HG03025 (cell line): ENCODE data around the gene DBN1.
"Not testable (repeated sequence)": the region's sequence is repeated elsewhere in the genome, so short reads cannot be mapped to it uniquely, and the experiment has no call there.

ENCODE experiments used
- ATAC-seq: cut with Tn5 transposase; IDR thresholded peaks from one replicate; pipeline ENCODE4 v1.9.1; 2021; ENCODE audit warnings: mild to moderate bottlenecking, moderate library complexity; ENCODE audit not compliant: unreplicated experiment, low FRiP score

The DBN1 gene

GRCh38 chr5:177491983-177492746, 18.7 kb upstream of the DBN1 start:
- no peak for ATAC-seq

- no peak for ATAC-seq
Measured at GRCh38 chr5:177491429-177491945, 18.1 kb upstream of the DBN1 start.

GRCh38 chr5:177490992-177491391, 17.6 kb upstream of the DBN1 start:
- ATAC-seq, result no peak

- ATAC-seq, result no peak
Measured at GRCh38 chr5:177490311-177490991, 17.0 kb upstream of the DBN1 start.

- no peak for ATAC-seq
Measured at GRCh38 chr5:177489119-177489716, 15.8 kb upstream of the DBN1 start.

- ATAC-seq, result no peak
Measured at GRCh38 chr5:177487975-177488374, 14.5 kb upstream of the DBN1 start.

GRCh38 chr5:177487144-177487543, 13.7 kb upstream of the DBN1 start:
- no peak for ATAC-seq

GRCh38 chr5:177486256-177486655, 12.8 kb upstream of the DBN1 start:
- ATAC-seq, result no peak

GRCh38 chr5:177485753-177486152, 12.3 kb upstream of the DBN1 start:
- ATAC-seq, result not testable (repeated sequence)

GRCh38 chr5:177484902-177485549, 11.6 kb upstream of the DBN1 start:
- ATAC-seq, result no peak

- ATAC-seq, result no peak
Measured at GRCh38 chr5:177483994-177484901, 10.8 kb upstream of the DBN1 start.

GRCh38 chr5:177483042-177483441, 9.6 kb upstream of the DBN1 start:
- ATAC-seq, result no peak

GRCh38 chr5:177482359-177482795, 8.9 kb upstream of the DBN1 start:
- no peak for ATAC-seq

GRCh38 chr5:177479774-177480173, 6.3 kb upstream of the DBN1 start:
- no peak for ATAC-seq

GRCh38 chr5:177478711-177479646, 5.5 kb upstream of the DBN1 start:
- ATAC-seq, result no peak

- no peak for ATAC-seq
Measured at GRCh38 chr5:177477701-177478477, 4.5 kb upstream of the DBN1 start.

GRCh38 chr5:177476531-177477233, 3.2 kb upstream of the DBN1 start:
- no peak for ATAC-seq
